ENCODE results near the gene RAB37. TPM values are rescaled to one million over a fixed set of nuclear protein-coding genes. Genes with fewer than 3 reads are reported as not detected.
A peak's percentile ranks its signal among the peaks of the same experiment; 100 is the strongest.

RAB37 gene
- total RNA-seq, 4 donors from 2014 or later: 0.87 to 4.4 (median 2.3) TPM

DNA sequence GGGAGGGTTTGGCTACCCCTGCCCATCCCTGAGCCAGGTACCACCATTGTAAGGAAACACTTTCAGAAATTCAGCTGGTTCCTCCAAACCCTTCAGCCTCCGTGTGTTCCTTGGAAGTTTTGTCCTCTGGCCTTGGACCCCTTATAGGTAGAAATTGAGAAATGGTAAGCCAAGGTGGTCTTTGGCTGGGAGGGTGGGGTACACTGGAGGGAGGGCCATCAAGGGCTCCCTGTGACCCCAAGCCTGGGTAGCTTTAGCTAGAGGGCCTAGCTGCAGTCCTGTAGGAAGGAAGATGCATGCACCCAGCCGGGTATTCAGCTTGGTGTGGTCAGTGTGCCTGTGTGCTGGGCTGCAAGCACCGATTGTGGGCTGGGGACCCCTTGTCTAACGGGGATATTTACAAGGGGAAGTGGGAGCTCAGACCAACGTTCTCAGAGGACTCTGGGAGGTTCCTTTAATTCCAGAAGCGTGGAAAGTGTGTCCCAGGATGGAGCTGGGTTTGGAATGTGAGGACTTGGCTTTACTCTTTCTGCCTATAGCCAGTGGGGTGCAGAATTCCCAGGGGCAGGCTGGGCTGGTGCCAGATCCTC lies 32.3 kb downstream of the RAB37 start:
- TF ChIP-seq, protein P1, sequence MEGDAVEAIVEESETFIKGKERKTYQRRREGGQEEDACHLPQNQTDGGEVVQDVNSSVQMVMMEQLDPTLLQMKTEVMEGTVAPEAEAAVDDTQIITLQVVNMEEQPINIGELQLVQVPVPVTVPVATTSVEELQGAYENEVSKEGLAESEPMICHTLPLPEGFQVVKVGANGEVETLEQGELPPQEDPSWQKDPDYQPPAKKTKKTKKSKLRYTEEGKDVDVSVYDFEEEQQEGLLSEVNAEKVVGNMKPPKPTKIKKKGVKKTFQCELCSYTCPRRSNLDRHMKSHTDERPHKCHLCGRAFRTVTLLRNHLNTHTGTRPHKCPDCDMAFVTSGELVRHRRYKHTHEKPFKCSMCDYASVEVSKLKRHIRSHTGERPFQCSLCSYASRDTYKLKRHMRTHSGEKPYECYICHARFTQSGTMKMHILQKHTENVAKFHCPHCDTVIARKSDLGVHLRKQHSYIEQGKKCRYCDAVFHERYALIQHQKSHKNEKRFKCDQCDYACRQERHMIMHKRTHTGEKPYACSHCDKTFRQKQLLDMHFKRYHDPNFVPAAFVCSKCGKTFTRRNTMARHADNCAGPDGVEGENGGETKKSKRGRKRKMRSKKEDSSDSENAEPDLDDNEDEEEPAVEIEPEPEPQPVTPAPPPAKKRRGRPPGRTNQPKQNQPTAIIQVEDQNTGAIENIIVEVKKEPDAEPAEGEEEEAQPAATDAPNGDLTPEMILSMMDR (IDR thresholded peaks at IDR 0.05): no peak
- TF ChIP-seq EP300 (IDR thresholded peaks at IDR 0.05): no peak
- TF ChIP-seq POLR2A (IDR thresholded peaks at IDR 0.05): no peak
- Histone ChIP-seq H3K9me3 (no peaks in the 10 kb centered on the region), H3K27ac (peak overlapping the region in 2 of 4 donors; percentile 64 to 82), H3K27me3 (no peaks in the 10 kb centered on the region), H3K4me1 (peaks cover 0 to 55% (median 19%) of the 10 kb centered on the region in 4 donors), H3K4me3 (no peak overlapping the region), H3K36me3 (peaks cover 0 to 58% (median 8%) of the 10 kb centered on the region in 3 donors)
- 46 to 54% methylated on average over 6 of the region's 6 CpGs for WGBS, 2 donors
- no peak for DNase-seq (ENCODE audit: low spot score in 2 of 2)

DNA sequence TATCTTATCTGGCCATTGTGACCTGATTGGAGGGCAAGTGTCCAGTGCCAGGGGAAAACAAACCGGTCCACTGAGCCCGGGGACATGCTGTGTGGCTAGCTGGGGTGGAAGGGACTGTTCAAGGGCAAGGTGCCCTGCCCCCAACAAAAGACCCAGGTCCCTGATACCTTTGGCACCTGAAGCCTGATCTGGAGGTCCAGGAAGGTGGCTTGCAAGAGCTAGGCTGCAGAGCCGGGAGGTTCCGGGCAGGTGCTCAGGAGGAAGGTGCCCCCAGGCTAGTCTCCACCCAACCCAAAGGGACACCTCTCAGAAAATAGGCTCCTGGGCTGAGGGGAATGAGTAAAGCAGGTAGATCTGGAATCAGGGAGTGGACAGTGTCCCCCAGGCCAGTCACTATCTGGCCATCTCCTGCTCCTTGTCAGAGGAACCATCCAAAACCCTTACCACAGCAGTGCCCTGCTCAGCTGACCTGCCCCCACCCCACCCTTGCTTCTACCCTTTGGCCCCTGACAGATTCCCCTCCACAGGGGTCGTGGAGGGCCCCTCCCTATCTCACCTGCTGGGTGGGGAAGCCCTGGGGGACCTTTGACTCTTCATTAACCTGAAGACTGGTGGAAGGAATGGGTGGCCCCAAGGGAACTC lies 32.9 kb downstream of the RAB37 start:
- 55 to 57% methylated on average over 5 of the region's 5 CpGs for WGBS, 2 donors
- DNase-seq (ENCODE audit: low spot score in 2 of 2): no peak
- Histone ChIP-seq H3K4me1 (peaks cover 0 to 58% (median 19%) of the 10 kb centered on the region in 4 donors), H3K4me3 (no peak overlapping the region), H3K27ac (peak overlapping the region in 2 of 4 donors; percentile 12 to 32), H3K36me3 (peaks cover 0 to 58% (median 8%) of the 10 kb centered on the region in 3 donors), H3K9me3 (no peaks in the 10 kb centered on the region), H3K27me3 (no peaks in the 10 kb centered on the region)
- TF ChIP-seq POLR2A (IDR thresholded peaks at IDR 0.05) (no peak), EP300 (IDR thresholded peaks at IDR 0.05) (no peak)
- TF ChIP-seq, protein P1 (IDR thresholded peaks at IDR 0.05): no peak

DNA sequence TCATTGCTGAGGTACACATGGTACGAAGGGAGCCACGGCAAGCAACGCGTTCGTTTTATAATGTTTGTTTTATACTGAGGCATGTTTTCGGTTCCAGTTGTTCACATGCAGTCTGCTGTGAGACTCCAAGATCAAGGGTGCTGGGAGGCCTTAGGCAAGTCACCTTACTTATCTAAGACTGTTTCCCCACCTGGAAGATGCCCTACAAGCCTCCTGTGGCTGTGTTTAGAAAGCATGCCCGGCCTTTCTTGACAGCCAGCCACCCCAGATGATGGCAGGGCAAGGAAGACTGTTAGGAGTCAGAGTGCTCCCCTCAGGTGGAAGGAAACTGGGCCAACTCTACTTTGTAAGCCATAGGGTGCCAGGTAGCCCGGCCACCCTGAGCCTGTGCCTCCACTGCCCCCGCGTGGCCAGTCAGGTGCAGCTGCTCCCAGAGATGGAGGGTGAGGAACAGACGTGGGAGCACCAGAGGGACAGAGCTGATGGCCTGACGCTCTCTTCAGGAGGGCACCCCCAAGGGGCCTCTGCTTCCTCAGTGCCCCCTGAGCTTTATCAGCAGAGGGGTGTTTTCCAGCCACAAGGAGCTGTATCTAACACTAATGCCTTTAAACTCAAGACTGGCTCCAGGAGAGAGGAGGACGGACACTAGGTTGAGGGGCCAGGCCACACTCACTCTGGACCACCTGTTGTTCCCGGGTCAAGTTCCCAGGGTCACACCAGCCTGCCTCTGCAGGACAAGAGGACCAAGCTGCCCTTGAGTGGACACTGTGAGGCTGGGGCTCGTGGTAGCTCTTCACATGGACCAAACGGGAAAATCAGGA lies 33.7 kb downstream of the RAB37 start:
- peaks cover 0 to 58% (median 8%) of the 10 kb centered on the region in 3 donors for H3K36me3 ChIP-seq
- H3K4me3 ChIP-seq: no peak overlapping the region
- no peaks in the 10 kb centered on the region for H3K27me3 ChIP-seq
- peak; percentile 50 to 53 for DNase-seq (ENCODE audit: low spot score in 2 of 2)
- peak overlapping the region in 2 of 4 donors; percentile 10 to 32 for H3K27ac ChIP-seq
- H3K9me3 ChIP-seq: no peaks in the 10 kb centered on the region
- 39 to 48% methylated on average over 14 to 16 of the region's 16 CpGs for WGBS, 2 donors
- peaks cover 0 to 65% (median 25%) of the 10 kb centered on the region in 4 donors for H3K4me1 ChIP-seq
- TF ChIP-seq, protein P1 (IDR thresholded peaks at IDR 0.05): peak; percentile 46 to 89 (median 70)
- TF ChIP-seq EP300 (IDR thresholded peaks at IDR 0.05) (no peak), POLR2A (IDR thresholded peaks at IDR 0.05) (no peak)

DNA sequence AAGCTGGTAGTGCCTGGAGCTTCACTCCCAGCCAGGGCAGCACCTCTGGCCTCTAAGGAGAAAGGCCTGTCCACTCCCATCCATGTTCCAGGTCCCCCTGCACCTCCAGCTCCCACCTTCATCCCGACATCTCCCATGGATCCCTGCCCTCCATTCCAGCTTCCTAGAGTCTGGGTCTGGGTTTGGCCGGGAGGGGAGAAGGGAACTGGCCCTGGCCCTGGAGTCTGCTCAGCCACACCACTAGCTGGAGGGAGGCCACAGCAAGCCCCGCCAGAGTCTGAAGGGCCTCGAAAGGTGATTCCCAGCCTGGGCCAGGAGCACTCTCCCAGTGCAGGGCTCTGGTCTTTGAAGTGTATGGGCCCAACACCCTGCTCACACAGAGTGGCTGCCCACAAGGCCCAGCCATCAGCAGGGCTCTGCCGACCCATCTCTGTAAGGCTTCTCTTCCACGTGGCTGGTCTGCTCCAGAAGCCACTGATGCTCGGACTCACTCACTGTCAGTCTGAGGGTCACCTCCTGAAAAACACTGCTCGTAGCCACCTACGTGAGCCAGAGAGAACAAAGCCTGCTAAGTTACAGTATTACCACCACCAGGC lies 34.4 kb downstream of the RAB37 start:
- Histone ChIP-seq H3K9me3 (no peaks in the 10 kb centered on the region), H3K27ac (no peak overlapping the region), H3K36me3 (peaks cover 0 to 58% (median 8%) of the 10 kb centered on the region in 3 donors), H3K27me3 (no peaks in the 10 kb centered on the region), H3K4me3 (no peak overlapping the region), H3K4me1 (peaks cover 0 to 62% (median 26%) of the 10 kb centered on the region in 4 donors)
- WGBS, 2 donors: 63 to 73% methylated on average over 8 of the region's 9 CpGs
- TF ChIP-seq EP300 (IDR thresholded peaks at IDR 0.05) (no peak), POLR2A (IDR thresholded peaks at IDR 0.05) (no peak)
- TF ChIP-seq, protein P1 (IDR thresholded peaks at IDR 0.05): no peak
- DNase-seq (ENCODE audit: low spot score in 2 of 2): no peak

Data from tibial nerve (tissue), 4 donors.